Glutamatergic neuron (in vitro differentiated cells): ENCODE measurements around the gene GMIP. TPM values are rescaled to one million over a fixed set of nuclear protein-coding genes. Genes with fewer than 3 reads are reported as not detected.

Experiments
- DNase-seq: peaks from one replicate; pipeline ENCODE4 v3.0.0; 2022
- H3K27ac Mint-ChIP-seq: one replicate; pipeline ENCODE4 v1.8.0; 2020; ENCODE audit warnings: mild to moderate bottlenecking, mixed read lengths, inconsistent platforms; ENCODE audit not compliant: unreplicated experiment
- H3K27me3 Mint-ChIP-seq: one replicate; pipeline ENCODE4 v1.8.0; 2020; ENCODE audit warnings: mild to moderate bottlenecking, moderate library complexity, mixed read lengths, inconsistent platforms; ENCODE audit not compliant: unreplicated experiment
- H3K36me3 Mint-ChIP-seq: one replicate; pipeline ENCODE4 v1.8.0; 2020; ENCODE audit warnings: mild to moderate bottlenecking, mixed read lengths, inconsistent platforms; ENCODE audit not compliant: unreplicated experiment
- H3K4me1 Mint-ChIP-seq: one replicate; pipeline ENCODE4 v1.8.0; 2020; ENCODE audit warnings: mild to moderate bottlenecking, low read depth, mixed read lengths, inconsistent platforms; ENCODE audit not compliant: unreplicated experiment
- H3K4me3 Mint-ChIP-seq: one replicate; pipeline ENCODE4 v1.8.0; 2020; ENCODE audit warnings: mild to moderate bottlenecking, mixed read lengths, inconsistent platforms; ENCODE audit not compliant: unreplicated experiment
- H3K9me3 Mint-ChIP-seq: one replicate; pipeline ENCODE4 v1.8.0; 2020; ENCODE audit warnings: mild to moderate bottlenecking, moderate library complexity, mixed read lengths, inconsistent platforms; ENCODE audit not compliant: unreplicated experiment
- total RNA-seq: library from RNA; stranded (reverse); fragmentation: NEBNext Ultra II Directional; extraction: Animal tissue kit (Norgen Biotek cat#: 25700); gene quantifications from one replicate; pipeline ENCODE4 v1.2.1, GENCODE V29; 2021; ENCODE audit not compliant: unreplicated experiment
- TF ChIP-seq, protein P1 (sequence below): fragments of 200-600 bp; sonication (generic); IDR thresholded peaks from one replicate; pipeline ENCODE4 v1.5.0; 2021; ENCODE audit not compliant: partially characterized antibody, unreplicated experiment

The GMIP gene
- total RNA-seq, 1 donor from 2014 or later: 204 TPM

DNA sequence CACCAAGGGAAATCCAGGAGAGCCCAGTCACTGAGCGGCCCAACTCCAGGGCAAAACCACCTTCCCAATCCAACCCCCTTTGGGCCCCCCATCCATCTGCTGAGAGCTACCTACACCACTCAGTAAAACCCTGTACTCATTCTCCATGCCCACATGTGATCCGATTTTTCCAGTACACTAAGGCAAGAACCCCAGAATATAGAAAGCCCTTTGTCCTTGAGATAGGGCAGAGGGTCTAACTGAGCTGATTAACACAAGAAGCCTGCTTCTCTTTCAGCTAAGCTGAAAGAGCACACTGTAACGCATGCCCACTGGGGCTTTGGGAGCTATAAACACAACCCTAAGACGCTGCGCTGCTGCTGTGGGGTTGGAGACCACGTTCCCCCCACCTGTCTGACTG, 61.0 kb downstream of the GMIP start:
- TF ChIP-seq, protein P1, sequence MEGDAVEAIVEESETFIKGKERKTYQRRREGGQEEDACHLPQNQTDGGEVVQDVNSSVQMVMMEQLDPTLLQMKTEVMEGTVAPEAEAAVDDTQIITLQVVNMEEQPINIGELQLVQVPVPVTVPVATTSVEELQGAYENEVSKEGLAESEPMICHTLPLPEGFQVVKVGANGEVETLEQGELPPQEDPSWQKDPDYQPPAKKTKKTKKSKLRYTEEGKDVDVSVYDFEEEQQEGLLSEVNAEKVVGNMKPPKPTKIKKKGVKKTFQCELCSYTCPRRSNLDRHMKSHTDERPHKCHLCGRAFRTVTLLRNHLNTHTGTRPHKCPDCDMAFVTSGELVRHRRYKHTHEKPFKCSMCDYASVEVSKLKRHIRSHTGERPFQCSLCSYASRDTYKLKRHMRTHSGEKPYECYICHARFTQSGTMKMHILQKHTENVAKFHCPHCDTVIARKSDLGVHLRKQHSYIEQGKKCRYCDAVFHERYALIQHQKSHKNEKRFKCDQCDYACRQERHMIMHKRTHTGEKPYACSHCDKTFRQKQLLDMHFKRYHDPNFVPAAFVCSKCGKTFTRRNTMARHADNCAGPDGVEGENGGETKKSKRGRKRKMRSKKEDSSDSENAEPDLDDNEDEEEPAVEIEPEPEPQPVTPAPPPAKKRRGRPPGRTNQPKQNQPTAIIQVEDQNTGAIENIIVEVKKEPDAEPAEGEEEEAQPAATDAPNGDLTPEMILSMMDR: no peak
- Mint-ChIP-seq H3K36me3 (no peaks in the 10 kb centered on the region), H3K4me1 (peaks cover 33% of the 10 kb centered on the region), H3K27me3 (peaks cover 20% of the 10 kb centered on the region), H3K27ac (peak overlapping the region; percentile 84), H3K4me3 (peak overlapping the region; percentile 34), H3K9me3 (peaks cover 18% of the 10 kb centered on the region)
- no peak for DNase-seq

DNA sequence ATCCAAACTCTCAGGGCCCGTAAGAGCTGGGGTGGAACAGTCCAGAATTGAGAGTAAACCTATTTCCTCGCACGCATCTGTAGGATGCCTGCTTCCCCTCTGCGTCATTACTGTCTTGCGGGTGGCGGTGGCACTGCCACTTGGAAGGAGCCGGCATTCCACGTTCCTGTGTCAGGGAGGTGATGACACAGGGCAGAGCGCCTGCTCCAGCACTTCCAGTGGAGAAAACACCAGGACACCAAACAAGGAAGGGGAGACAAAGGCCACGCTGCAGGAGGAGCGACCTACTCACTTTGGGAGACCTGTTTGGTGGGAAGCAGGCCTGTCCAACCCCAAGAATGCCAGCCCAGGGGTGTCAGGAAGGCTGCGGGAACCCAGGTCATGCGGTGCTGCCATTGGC, 62.1 kb downstream of the GMIP start:
- H3K36me3 Mint-ChIP-seq: no peaks in the 10 kb centered on the region
- peaks cover 18% of the 10 kb centered on the region for H3K9me3 Mint-ChIP-seq
- peak overlapping the region; percentile 79 for H3K27ac Mint-ChIP-seq
- peaks cover 33% of the 10 kb centered on the region for H3K4me1 Mint-ChIP-seq
- TF ChIP-seq, protein P1: no peak
- DNase-seq: no peak
- no peak overlapping the region for H3K4me3 Mint-ChIP-seq
- peaks cover 20% of the 10 kb centered on the region for H3K27me3 Mint-ChIP-seq

DNA sequence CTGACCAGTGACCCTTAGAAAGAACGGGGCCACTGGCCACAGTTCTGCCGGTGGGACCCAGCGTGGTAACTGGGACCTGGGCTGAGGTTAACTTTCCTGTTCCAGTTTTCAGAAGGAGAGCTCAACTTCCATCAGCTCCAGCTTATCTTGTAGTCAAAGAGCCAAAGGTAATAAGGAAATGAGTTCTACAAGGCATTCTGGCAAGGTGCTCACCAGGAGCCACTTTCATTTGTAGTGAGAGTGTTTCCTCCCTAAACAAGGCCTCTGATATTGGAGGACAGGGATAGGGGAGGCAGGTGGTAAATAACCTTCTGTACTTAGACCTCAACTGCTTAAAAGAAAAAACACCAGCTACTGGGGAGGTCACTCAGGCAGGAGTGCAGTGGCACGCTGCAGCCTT, 63.0 kb downstream of the GMIP start:
- Mint-ChIP-seq H3K4me1 (peaks cover 31% of the 10 kb centered on the region), H3K27me3 (peaks cover 17% of the 10 kb centered on the region), H3K9me3 (peaks cover 19% of the 10 kb centered on the region), H3K4me3 (no peak overlapping the region), H3K27ac (no peak overlapping the region), H3K36me3 (no peaks in the 10 kb centered on the region)
- DNase-seq: no peak
- TF ChIP-seq, protein P1: no peak

DNA sequence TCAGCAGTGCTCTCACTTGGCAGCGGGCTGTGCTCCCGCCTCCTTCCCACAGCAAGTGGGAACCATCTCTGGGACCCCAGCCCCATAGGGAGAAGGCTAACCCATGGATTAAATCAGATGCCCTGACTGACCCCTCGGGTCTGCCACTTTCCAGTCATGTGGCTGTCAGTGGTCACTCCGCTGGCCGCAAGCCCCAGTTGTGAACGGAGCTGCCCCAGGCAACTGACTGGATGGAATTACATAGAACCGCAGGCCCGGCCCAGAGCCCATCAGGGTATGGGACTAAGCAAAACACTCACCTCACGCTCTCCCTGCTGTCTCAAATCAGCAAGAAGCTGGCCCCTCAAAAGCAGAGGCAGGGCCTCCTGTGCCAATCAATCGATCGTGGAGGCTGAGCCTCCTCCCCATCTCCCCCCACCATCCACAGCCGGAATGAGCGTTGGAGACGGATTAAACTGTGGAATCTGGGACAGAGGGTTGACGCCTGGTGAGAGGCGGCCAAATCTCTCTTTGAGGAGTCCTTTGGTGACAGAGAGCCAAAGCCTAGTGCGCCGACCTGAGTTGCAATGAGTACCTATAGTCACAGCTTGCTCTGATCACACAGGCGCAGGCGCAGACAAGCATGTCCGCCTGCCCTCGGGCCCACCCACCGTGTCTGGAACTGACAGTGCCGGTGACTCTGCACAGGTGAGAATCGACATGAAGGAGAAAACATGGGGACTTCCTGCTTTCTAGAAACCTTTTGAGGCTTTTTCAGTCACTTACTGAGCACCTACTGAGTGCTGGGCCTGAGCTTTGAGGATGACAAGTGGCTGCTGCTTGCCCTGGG, 63.7 kb downstream of the GMIP start:
- Mint-ChIP-seq H3K4me1 (peaks cover 29% of the 10 kb centered on the region), H3K4me3 (peak overlapping the region; percentile 50)

More for the DNA sequence above, 63.7 kb downstream of the GMIP start:
- peaks cover 16% of the 10 kb centered on the region for H3K27me3 Mint-ChIP-seq
- DNase-seq: peak; percentile 30
- peaks cover 18% of the 10 kb centered on the region for H3K9me3 Mint-ChIP-seq
- peak overlapping the region; percentile 99 for H3K27ac Mint-ChIP-seq
- no peaks in the 10 kb centered on the region for H3K36me3 Mint-ChIP-seq
- TF ChIP-seq, protein P1: no peak

Other genes with a start within 250 kb of the GMIP start
- gene GATAD2A, start 238.0 kb downstream of the GMIP start, total RNA-seq: 203 TPM
- 1.7 TPM for gene TSSK6, start 128.1 kb downstream of the GMIP start, total RNA-seq
- gene NDUFA13, start 127.4 kb downstream of the GMIP start, total RNA-seq: 394 TPM
- 21.6 TPM for gene YJEFN3, start 114.7 kb downstream of the GMIP start, total RNA-seq
- 40.9 TPM for gene CILP2, start 105.4 kb downstream of the GMIP start, total RNA-seq
- gene PBX4, start 25.0 kb downstream of the GMIP start, total RNA-seq: 56.1 TPM
- 364 TPM for gene LPAR2, start 15.4 kb downstream of the GMIP start, total RNA-seq
- gene ATP13A1, start 20.0 kb upstream of the GMIP start, total RNA-seq: 92.7 TPM
- 8.0 TPM for gene ZNF101, start 25.2 kb upstream of the GMIP start, total RNA-seq
- 10.9 TPM for gene ZNF14, start 89.5 kb upstream of the GMIP start, total RNA-seq
- gene ZNF506, start 178.1 kb upstream of the GMIP start, total RNA-seq: 39.0 TPM
- gene ZNF253, start 222.2 kb upstream of the GMIP start, total RNA-seq: 56.0 TPM